GM21737 (cell line): ENCODE results near the gene DPF3.
"Not testable (repeated sequence)": the region's sequence is repeated elsewhere in the genome, so short reads cannot be mapped to it uniquely, and the experiment has no call there.

ENCODE experiments used
- ATAC-seq: cut with Tn5 transposase; IDR thresholded peaks from one replicate; pipeline ENCODE4 v1.9.1; 2021; ENCODE audit warnings: mild to moderate bottlenecking, moderate library complexity; ENCODE audit not compliant: unreplicated experiment

The DPF3 gene

GRCh38 chr14:72881543-72881942, 12.4 kb downstream of the DPF3 start:
- no peak for ATAC-seq

GRCh38 chr14:72880820-72881219, 13.1 kb downstream of the DPF3 start:
- no peak for ATAC-seq

- ATAC-seq, result no peak
These were observed 13.7 kb downstream of the DPF3 start for GRCh38 chr14:72880164-72880563.

GRCh38 chr14:72879431-72879830, 14.5 kb downstream of the DPF3 start:
- ATAC-seq, result no peak

- no peak for ATAC-seq
These were observed 15.2 kb downstream of the DPF3 start for GRCh38 chr14:72878746-72879145.

- no peak for ATAC-seq
These were observed 17.2 kb downstream of the DPF3 start for GRCh38 chr14:72876710-72877063.

- no peak for ATAC-seq
These were observed 17.7 kb downstream of the DPF3 start for GRCh38 chr14:72876005-72876709.

- not testable (repeated sequence) for ATAC-seq
These were observed 23.0 kb downstream of the DPF3 start for GRCh38 chr14:72870878-72871277.

- no peak for ATAC-seq
These were observed 24.2 kb downstream of the DPF3 start for GRCh38 chr14:72869407-72870329.

GRCh38 chr14:72868500-72868899, 25.4 kb downstream of the DPF3 start:
- ATAC-seq, result no peak

- no peak for ATAC-seq
These were observed 29.1 kb downstream of the DPF3 start for GRCh38 chr14:72864712-72865365.

- ATAC-seq, result no peak
These were observed 30.5 kb downstream of the DPF3 start for GRCh38 chr14:72863216-72864006.

GRCh38 chr14:72856530-72857266, 37.2 kb downstream of the DPF3 start:
- no peak for ATAC-seq

GRCh38 chr14:72855913-72856312, 38.0 kb downstream of the DPF3 start:
- no peak for ATAC-seq

- ATAC-seq, result no peak
These were observed 41.7 kb downstream of the DPF3 start for GRCh38 chr14:72852194-72852593.

- ATAC-seq, result no peak
These were observed 42.3 kb downstream of the DPF3 start for GRCh38 chr14:72851635-72852034.

GRCh38 chr14:72850360-72850759, 43.5 kb downstream of the DPF3 start:
- no peak for ATAC-seq

GRCh38 chr14:72849222-72849621, 44.7 kb downstream of the DPF3 start:
- no peak for ATAC-seq

- ATAC-seq, result no peak
These were observed 46.2 kb downstream of the DPF3 start for GRCh38 chr14:72847721-72848120.

- no peak for ATAC-seq
These were observed 48.2 kb downstream of the DPF3 start for GRCh38 chr14:72845683-72846082.
